ENCODE data around the gene MTCL3.

Gene MTCL3

DNA sequence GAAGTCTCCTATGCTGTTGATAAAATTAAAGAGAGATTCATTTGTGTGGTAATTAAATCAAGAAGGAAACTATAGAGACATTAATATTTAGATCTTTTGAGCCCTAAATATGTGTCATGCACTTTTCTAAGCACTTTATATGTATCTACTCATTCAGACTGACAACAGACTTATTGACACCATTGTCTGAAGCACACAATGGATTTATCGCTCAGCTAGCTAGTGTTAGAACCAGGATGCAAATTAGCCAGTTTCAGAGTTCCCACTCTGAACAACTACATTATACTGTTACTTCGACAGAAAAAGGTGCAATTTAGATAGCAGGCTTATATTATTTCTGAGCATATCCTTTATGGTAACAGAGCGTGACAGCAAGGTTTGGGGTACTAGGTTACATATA lies 32.2 kb downstream of the MTCL3 start:
- TF ChIP-seq, protein P1, sequence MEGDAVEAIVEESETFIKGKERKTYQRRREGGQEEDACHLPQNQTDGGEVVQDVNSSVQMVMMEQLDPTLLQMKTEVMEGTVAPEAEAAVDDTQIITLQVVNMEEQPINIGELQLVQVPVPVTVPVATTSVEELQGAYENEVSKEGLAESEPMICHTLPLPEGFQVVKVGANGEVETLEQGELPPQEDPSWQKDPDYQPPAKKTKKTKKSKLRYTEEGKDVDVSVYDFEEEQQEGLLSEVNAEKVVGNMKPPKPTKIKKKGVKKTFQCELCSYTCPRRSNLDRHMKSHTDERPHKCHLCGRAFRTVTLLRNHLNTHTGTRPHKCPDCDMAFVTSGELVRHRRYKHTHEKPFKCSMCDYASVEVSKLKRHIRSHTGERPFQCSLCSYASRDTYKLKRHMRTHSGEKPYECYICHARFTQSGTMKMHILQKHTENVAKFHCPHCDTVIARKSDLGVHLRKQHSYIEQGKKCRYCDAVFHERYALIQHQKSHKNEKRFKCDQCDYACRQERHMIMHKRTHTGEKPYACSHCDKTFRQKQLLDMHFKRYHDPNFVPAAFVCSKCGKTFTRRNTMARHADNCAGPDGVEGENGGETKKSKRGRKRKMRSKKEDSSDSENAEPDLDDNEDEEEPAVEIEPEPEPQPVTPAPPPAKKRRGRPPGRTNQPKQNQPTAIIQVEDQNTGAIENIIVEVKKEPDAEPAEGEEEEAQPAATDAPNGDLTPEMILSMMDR (IDR thresholded peaks at IDR 0.05; ENCODE audit: insufficient read depth, low read depth, low read length, missing control alignments) = no peak
- H3K4me3 ChIP-seq (ENCODE audit: low read depth, low read length) = no peak overlapping the region
- no peak for DNase-seq (ENCODE audit: low read depth)

GRCh38 chr6:127484212-127484863 lies 34.8 kb downstream of the MTCL3 start:
- H3K4me3 ChIP-seq (ENCODE audit: low read depth, low read length) = no peak overlapping the region
- peak; percentile 52 for DNase-seq (ENCODE audit: low read depth)
- TF ChIP-seq, protein P1 (IDR thresholded peaks at IDR 0.05; ENCODE audit: insufficient read depth, low read depth, low read length, missing control alignments) = no peak

GRCh38 chr6:127483399-127484055 lies 35.6 kb downstream of the MTCL3 start:
- TF ChIP-seq, protein P1 (IDR thresholded peaks at IDR 0.05; ENCODE audit: insufficient read depth, low read depth, low read length, missing control alignments) = no peak
- DNase-seq (ENCODE audit: low read depth) = no peak
- no peak overlapping the region for H3K4me3 ChIP-seq (ENCODE audit: low read depth, low read length)

DNA sequence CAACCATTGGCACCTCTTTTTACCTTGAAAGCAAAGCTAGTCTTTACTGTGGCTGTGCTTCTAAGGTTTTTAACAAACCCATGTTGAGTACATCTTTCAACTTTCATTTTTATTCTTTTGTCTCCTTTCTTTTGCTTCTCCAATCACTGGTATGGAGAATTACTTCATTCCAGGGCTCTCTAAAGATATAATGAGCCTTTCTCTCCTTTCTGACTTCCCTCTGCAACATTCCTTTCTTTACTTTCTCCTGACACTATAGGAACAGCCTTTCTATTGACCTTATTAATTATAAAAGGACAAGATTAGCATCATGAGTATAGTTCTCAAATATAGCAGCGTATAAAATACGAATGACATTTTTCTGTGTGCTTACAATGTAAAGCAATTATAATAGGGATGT lies 36.8 kb downstream of the MTCL3 start:
- no peak for DNase-seq (ENCODE audit: low read depth)
- TF ChIP-seq, protein P1 (IDR thresholded peaks at IDR 0.05; ENCODE audit: insufficient read depth, low read depth, low read length, missing control alignments) = no peak
- no peak overlapping the region for H3K4me3 ChIP-seq (ENCODE audit: low read depth, low read length)

- no peak overlapping the region for H3K4me3 ChIP-seq (ENCODE audit: low read depth, low read length)
- TF ChIP-seq, protein P1 (IDR thresholded peaks at IDR 0.05; ENCODE audit: insufficient read depth, low read depth, low read length, missing control alignments) = no peak
- no peak for DNase-seq (ENCODE audit: low read depth)
Measured at GRCh38 chr6:127481628-127482027, 37.5 kb downstream of the MTCL3 start.

- H3K4me3 ChIP-seq (ENCODE audit: low read depth, low read length) = no peak overlapping the region
- TF ChIP-seq, protein P1 (IDR thresholded peaks at IDR 0.05; ENCODE audit: insufficient read depth, low read depth, low read length, missing control alignments) = no peak
- no peak for DNase-seq (ENCODE audit: low read depth)
Measured at GRCh38 chr6:127481111-127481510, 38.0 kb downstream of the MTCL3 start.

Data from GM12865 (cell line).